Stimulated activated CD4-positive, alpha-beta T cell treated with anti-CD3 and anti-CD28 coated beads, Interleukin-2, amount 100 ng/mL, for 24 hours (primary cell): ENCODE data around the gene ITGA1.

Experiments used
- DNase-seq, 2 donors: peaks; one replicate each; pipeline ENCODE4 v3.0.0-alpha.2; 2020

ITGA1 gene

DNA sequence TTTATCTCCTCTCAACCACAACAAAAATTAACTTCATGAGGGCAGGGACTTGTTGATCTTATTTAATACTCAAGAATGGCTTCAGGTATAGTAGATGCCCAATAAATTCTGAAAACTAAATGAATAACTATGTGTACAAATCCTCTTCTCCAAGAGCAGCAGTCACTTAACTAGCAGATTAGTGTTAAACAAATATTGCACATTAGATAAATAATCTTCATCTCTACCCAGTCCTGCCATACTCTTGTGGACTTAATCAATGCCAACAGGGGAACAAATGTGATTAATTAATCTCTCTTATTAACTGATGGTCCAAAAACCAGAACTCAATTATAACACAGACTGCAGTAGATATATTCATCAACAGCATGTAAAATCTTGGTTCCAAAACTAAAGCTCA lies 15.0 kb upstream of the ITGA1 start:
- DNase-seq = no peak

DNA sequence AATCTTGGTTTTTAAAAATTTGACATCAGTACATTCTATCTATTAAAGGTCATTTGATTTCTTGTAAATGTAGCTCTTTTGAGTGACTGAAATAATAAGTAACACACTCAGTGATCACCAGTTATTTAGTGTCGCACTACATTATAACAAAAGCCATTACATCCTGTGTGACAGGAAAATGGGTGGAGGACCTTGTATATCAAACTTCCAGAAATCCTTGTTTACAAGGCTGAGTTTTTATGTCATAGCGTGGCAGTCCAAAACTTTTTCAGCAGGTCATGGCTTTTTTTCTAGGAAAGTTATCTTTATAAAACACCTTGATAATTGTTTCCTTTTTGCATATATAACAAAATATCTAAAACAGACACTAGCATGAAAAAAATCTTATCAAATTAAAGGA lies 14.4 kb upstream of the ITGA1 start:
- no peak for DNase-seq

DNA sequence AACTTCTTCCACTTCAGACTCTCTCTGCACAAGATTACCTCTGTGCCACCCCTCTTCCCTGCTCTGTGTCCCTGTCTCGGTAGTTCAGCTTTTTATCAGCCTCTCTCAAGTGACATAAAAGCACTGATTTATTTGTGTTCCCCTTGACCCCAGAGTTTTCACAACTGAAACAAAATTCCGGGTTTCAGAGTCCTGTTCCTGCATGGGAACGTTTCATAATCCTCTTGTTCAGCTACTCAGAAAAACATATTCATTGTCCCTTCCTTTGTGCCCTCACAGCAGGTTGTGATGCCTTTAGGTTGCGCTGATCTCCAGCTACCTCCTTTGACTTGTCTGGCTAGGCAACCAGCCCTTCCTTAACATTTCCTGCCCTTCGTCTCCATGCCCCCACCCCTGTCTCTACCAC lies 13.7 kb upstream of the ITGA1 start:
- no peak for DNase-seq

DNA sequence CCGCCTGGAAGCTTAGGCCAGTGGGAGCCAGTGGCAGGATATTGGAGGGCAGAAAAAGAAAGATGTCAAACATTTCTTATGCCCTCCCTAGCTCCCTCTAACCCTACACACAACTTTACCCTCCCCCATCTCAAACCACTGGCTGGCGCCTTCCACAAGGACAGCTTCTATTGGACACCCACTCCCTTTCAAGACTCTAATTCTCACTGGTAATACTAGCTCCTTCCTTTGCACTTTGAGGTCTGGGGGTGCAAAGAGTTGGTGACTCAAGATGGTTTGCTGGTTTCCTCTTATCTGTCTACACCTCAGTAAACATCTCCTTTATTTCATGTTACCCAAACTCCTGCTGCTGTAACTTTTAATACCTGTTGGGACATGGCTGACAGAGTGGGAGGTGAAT lies 11.6 kb upstream of the ITGA1 start:
- DNase-seq = no peak

DNA sequence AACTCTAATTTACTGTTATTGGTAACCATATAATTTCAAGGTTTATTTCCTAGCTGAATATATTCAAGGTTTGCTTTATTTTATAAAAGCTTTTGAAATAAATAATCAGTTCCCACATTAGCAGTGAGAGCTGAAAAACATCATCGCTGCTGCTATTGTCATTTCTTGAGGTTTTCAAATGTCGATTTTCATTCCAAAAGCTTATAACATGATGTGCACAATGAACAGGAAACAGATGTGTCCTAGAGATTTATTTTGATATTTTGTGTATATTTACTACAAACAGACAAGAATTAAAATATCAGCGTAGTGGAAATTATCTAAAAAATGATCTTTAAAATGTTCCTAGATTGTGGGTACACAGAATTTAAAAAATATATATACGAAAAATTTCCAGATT lies 10.5 kb upstream of the ITGA1 start:
- DNase-seq = no peak

DNA sequence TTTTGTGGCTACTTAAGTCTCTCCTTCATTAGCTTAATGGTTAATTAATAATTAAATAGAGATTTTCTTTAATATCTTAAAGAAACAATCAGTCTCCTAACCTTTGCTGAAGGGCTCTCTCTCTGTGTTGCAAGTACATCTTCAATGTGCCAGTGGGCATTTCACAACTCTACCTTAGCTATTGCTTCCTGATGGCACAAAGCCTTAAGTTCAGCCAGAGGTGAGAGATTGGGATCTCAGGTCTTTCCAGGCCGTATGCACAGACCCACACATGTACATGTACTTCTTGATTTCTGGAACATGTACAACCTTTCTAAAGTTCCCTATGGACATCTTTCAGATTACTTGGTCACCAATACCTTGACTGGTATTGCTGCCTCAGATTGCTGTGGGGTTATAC lies 8.9 kb upstream of the ITGA1 start:
- no peak for DNase-seq

DNA sequence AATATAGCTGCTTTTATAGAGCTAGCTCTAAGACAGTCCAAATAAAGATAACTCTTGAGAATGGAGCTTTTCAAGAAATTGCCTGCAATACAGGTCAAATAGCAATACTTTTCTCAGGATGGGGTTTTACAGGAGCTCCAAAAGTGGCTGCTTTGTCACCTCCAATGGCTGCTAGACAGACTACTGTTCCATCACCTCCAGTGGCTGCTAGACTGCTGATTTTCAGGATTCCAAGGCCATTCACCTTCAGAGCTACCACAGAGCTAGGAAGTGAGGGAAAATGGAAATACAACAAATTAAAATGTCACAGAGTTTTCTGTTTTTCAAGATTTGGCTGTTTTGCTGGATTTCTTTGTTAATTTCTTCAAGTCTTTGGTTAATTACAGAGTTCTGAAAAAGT lies 8.5 kb upstream of the ITGA1 start:
- DNase-seq = no peak

DNA sequence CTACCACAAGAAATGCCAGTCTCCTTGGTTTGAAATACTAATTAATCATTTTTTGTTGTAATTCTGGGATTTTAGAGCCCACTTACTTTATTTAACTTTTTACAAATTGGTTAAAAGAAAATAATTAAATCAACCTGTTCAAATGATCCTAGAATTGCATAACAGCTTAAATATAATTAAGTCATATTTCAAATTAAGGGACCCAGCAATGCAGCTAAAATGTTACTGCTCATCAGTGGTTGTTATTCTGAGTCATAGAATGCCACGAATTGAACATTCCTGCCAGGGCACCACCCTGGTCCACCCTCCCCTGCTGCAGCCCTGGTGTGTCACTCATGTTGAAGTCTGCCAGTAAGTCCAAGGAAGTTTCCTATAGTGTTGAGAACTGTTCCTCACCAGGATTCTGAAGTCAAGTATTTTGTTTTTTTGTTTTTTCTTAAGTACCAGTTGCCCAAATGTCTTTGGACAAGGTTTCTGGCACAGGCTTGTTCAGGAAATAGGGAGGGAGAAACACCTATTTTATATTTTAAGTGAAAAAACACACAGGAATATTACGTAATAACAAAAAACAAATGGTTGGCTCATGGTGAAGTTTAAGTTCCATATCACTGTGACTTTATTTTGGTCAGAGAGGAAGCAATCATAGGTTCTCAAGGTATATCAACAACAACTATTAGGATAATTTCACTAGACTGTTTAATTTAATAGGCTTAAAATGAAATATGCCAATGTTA lies 4.3 kb upstream of the ITGA1 start:
- DNase-seq = no peak

DNA sequence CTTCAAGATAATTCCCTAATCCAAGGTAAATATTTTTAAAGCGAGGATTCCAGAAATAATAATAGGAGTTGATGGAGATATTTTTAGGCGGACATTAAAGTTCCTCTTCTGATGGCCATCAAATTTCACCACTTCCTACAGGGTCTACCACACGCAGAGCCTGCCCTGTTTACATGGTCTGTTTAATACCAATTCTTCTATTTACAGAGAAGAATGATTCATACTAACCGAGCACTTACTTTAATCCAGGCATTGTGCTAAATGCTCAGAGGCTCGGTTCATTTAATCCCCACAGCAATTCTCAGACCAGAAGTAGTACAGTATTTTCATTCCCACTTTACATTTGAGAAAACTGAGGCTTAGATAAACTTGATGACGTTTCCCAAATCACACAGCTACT lies 3.0 kb upstream of the ITGA1 start:
- DNase-seq = no peak

DNA sequence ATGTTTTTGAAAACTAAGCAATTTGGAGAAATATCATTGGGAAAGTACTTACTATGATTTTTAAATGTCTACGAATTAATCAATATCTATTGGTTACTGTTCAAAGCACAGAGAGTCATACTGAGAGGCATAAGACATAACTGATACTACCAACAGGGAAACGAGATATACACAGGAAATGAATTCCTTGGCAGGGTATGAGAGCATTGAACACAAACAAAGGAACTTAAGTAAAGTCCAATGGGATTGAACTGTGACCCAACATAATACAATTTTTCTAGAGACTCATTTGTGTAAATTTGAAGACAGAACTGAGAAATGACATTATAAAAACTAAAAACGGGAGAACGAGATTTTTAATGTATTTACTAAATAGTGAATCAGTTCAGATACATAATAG lies 1.3 kb upstream of the ITGA1 start:
- no peak for DNase-seq

DNA sequence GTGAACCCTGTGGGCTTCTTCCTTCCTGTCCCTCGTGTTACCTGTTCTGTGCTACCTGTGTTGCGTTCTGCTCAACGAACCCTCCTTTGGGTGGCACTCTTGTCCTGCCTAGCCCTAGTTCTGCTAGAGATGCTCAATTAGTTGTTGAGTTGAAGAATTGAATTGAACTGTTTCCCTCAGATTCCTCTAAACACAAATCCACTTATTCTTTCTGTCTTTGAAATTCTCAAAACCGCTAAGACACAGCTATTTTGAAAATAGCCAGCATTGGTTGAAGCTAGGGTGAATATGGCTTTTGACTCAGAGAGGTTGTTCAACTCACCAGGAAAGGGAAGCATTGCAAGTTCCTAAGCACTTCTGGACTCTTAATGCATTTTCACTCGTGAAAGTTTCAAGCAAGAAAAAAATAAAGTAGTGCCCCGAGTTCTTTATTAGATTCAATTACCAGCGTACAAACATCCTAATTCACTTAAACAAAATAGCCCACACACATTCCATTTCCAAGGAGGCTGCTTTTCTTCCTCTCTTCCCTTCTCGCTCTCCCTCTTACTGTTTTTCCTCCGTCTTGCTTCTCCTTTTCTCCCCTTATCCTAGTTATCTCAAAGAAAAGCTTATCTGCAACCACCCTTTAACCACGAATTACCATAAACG lies 642 bp upstream of the ITGA1 start:
- DNase-seq = no peak

DNA sequence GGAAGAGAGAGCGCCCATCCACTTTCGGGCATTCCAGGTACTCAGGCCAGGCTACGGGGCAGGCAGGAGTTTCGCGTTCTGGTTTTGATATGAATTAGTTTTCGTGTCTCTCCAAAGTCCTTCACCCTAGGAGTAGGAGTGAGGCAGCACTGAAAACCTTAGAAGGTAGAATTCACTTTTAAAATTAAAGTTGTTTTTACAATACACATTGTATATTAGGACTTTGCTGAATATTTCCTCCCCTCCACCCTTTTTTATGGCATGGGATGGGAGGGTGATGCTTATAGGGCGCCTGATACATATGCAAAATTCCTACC lies 747 bp downstream of the ITGA1 start:
- no peak for DNase-seq

DNA sequence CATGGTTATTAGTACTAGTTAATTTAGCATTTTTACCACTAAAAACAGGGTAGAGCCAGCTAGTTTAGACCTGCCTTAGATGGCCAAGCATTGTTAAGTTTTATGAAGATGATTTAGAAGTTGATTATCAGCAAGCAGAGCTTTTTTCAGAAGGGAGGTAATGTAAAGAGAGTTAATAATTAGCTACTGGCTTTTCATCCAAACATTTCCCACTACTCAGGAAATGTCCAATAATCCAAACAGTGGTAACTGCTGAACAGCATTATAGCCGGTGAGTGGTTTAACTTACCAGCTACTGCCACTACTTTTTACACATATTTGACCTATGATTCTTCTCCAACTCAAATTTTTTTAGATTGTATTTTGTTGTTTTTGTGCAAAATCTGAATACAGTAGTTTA lies 1.7 kb downstream of the ITGA1 start:
- no peak for DNase-seq

DNA sequence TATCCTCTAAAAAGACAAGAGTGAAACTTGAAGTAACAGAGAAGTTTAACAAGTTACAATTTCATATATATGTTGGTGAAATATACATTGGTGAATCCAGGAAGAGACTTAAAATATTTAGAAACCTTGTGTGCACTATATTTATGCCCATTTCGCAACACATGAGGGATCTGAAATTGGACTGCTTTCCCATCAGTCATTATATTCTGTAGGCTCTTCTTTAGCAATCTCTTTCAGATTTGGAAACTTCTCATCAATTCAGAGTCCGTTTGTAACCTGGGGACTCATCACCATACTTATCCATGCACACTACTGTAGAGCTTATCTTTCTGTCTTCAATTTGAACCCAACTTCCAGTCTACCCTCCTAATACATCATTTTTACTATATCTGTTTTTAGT lies 2.1 kb downstream of the ITGA1 start:
- DNase-seq = no peak

DNA sequence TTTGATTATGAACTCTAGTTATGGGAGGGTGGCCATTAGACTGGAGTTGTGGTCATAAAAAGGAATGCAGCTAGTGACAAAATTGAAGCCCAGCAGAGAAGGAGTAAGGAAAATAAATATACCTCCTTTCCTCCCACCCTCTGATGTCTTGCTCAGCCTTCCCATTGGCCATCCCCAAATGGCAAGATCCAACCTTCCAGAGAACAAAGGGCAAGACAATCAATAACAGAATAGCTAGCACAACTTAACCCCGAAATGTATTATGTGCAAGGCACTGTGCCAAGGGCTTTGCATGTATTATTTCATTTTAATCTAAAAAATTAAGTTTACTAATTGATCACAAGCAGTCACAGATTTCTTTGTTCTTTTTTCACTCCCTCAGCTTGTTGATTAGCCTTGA lies 3.6 kb downstream of the ITGA1 start:
- no peak for DNase-seq

DNA sequence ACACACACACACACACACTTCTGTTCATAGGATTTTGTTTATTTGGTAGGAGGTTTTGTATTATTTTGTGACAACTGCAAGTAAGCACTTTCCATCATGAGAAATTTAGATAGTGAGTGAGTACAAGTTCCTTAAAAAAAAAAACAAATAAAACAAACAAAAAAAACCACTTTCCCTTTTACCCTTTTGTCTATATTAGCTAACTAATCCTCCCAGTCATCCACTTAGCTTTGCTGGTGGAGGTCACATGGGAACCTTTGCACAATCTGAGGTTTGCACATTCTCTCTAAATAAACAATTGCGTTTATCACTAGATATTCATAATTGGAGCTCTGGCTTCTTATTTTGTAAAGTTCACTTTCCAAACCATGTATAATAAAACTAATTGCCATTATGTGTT lies 6.8 kb downstream of the ITGA1 start:
- DNase-seq = no peak

DNA sequence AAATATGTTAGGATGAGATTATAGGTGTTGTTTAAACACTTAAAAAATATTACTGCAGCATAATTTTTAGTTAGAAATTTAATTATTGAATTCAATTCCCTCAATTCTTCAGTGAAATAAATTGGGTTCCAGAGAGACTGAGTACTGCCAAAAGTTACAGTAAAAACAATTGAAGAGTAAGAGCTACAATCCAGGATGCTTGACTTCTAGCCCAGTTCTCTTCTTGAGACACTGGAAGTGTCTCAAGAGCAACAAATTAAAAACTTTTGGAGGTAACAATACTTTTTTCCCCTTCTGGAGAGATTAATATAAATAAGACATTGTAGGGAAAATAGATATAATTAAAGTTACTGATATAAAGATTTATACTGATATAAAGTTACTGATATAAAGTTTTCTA lies 8.3 kb downstream of the ITGA1 start:
- no peak for DNase-seq

DNA sequence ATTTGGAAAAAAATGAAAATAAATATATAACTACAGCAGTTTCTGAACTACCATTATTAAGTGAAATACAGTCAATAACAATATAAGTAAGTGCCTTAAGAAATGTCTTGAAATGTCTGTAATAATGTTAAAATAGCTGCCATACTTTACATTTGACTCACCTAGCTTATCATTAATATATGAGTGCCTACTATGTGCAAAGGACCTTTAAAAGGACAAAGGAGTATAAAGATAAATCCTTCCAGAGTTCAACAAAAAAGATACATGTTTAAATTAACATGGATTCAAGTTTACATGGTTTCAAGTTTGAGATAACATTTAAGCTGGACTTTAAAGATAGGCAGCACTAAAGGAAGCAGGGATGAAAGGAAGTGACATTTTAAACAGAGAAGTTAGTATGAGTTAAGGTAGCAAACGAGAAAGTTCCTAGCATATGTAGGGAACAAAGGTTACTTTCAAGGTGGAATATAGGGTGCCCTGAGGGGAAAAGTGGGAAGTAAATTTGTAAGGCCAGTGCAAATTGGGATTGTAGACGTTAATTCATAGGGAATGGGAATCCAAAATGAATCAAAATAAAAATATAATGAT lies 8.9 kb downstream of the ITGA1 start:
- no peak for DNase-seq

DNA sequence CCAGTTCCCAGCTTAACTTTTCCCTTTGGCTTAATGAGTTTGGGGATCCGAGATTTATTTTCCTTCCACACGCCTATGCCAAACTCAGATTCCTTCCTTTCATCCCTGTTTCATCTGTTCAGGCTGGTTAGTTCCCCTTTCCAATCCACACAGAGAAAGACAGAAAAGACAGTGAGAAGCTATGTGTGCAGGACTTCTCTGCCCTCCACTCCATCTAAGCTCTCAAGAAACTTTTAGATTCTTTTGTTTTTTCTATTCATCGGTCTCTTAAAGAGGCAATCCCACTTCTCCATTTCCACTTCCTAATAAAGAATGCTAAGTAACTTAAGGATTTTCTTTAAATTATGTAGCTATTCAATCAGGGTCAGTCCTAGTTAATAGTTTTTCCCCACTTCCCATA lies 11.2 kb downstream of the ITGA1 start:
- no peak for DNase-seq

DNA sequence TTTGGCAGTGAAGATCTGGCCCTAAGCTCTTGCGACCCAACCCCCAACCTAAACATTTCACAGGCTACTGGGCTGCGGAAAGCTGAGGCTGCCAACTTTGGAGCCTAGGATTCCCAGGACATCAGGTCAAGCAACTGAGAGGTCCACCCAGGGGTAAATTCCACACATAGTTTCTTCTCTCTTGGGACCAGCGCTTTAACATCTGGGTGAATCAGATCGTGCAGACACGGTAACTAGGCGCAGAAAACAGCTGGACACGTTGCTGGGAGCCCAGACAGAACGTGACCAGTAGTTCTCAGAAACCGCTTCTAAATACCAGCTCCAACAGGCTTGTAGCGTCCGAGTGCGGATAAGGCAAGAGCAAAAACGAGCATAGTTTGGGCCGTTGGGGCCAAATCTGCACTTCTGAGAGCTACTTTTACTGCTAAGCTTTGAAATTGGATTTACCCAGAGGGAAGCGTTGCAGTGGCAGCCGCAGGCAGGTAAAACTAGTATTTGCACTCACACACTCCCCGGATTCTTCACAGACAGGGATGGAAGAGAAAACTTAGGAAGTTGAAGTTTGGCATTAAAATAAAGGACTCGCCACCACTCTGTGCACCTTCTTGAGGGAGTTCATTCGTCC lies 11.8 kb downstream of the ITGA1 start:
- DNase-seq = peak; percentile 31 to 39

DNA sequence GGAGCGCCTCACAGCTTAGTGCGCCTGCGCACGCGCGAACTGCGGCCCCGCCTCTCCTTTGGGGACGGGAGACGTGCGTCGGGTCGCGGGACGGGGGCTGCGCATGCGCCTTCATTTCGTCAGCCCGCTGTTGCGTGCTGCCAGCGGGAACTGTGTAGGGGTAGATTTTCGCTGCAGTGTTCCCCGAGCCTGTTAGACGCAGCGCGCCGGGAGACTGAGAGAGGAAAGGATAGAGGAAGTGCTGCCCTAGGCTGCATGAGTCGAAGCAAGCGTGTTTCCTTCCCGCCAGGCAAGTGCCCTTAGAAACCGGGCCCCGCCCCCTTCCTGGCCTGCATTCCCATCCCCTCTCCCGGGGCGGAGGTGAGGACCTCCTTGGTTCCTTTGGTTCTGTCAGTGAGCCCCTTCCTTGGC lies 12.3 kb downstream of the ITGA1 start:
- peak; percentile 96 for DNase-seq

DNA sequence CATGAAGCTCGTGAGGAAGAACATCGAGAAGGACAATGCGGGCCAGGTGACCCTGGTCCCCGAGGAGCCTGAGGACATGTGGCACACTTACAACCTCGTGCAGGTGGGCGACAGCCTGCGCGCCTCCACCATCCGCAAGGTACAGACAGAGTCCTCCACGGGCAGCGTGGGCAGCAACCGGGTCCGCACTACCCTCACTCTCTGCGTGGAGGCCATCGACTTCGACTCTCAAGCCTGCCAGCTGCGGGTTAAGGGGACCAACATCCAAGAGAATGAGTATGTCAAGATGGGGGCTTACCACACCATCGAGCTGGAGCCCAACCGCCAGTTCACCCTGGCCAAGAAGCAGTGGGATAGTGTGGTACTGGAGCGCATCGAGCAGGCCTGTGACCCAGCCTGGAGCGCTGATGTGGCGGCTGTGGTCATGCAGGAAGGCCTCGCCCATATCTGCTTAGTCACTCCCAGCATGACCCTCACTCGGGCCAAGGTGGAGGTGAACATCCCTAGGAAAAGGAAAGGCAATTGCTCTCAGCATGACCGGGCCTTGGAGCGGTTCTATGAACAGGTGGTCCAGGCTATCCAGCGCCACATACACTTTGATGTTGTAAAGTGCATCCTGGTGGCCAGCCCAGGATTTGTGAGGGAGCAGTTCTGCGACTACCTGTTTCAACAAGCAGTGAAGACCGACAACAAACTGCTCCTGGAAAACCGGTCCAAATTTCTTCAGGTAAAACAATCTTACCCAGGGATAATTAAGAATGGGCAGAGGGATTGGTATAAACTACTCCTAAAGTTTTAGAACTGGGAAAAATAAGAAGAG lies 12.9 kb downstream of the ITGA1 start:
- peak; percentile 58 to 62 for DNase-seq

DNA sequence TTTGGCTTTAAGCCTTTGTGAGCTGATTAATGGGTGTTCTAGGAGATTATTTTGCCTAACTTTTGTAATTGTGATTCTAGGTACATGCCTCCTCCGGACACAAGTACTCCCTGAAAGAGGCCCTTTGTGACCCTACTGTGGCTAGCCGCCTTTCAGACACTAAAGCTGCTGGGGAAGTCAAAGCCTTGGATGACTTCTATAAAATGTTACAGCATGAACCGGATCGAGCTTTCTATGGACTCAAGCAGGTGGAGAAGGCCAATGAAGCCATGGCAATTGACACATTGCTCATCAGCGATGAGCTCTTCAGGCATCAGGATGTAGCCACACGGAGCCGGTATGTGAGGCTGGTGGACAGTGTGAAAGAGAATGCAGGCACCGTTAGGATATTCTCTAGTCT lies 13.6 kb downstream of the ITGA1 start:
- DNase-seq = no peak
